ENCODE measurements around the gene ERI3.

The ERI3 gene

GRCh38 chr1:44239331-44239960 is 115.6 kb downstream of the ERI3 start:
- Histone ChIP-seq H3K27ac (ENCODE audit: poor library complexity, severe bottlenecking) (no peak overlapping the region), H3K9me3 (ENCODE audit: severe bottlenecking) (no peaks in the 10 kb centered on the region), H3K27me3 (ENCODE audit: insufficient read depth, poor library complexity, severe bottlenecking) (no peaks in the 10 kb centered on the region), H3K4me1 (ENCODE audit: insufficient read depth, poor library complexity, severe bottlenecking) (no peaks in the 10 kb centered on the region), H3K36me3 (ENCODE audit: low read depth) (no peaks in the 10 kb centered on the region), H3K4me3 (ENCODE audit: severe bottlenecking) (no peak overlapping the region)
- ATAC-seq (ENCODE audit: low read depth) (peak; percentile 54; the same call in 2 of the 3 replicates), DNase-seq (ENCODE audit: low spot score) (no peak)
- TF ChIP-seq CTCF (IDR thresholded peaks at IDR 0.05; ENCODE audit: poor library complexity, severe bottlenecking) = no peak

DNA sequence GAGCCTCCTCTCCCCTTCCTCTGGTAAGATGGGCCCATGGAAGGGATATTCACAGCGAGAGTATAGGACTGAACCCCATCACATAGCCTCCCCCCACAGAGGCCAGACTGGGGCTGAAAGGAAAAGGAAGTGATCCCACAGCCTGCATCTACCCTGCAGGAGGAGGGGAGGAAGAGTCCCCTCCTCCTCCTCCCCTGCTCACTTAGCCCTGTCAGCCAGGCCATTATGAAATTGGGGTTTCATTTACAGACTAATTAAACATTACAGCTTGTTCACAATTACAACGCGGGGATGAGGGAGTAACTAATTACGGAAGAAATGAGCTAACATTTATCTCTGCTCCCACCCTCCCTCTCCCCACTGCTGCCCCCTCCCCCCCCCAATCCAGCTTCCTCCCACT is 116.4 kb downstream of the ERI3 start:
- Histone ChIP-seq H3K27me3 (ENCODE audit: insufficient read depth, poor library complexity, severe bottlenecking) (no peaks in the 10 kb centered on the region), H3K4me3 (ENCODE audit: severe bottlenecking) (no peak overlapping the region), H3K9me3 (ENCODE audit: severe bottlenecking) (no peaks in the 10 kb centered on the region), H3K36me3 (ENCODE audit: low read depth) (no peaks in the 10 kb centered on the region), H3K4me1 (ENCODE audit: insufficient read depth, poor library complexity, severe bottlenecking) (no peaks in the 10 kb centered on the region), H3K27ac (ENCODE audit: poor library complexity, severe bottlenecking) (no peak overlapping the region)
- no peak for ATAC-seq (ENCODE audit: low read depth)
- no peak for DNase-seq (ENCODE audit: low spot score)
- no peak for TF ChIP-seq CTCF (IDR thresholded peaks at IDR 0.05; ENCODE audit: poor library complexity, severe bottlenecking)

DNA sequence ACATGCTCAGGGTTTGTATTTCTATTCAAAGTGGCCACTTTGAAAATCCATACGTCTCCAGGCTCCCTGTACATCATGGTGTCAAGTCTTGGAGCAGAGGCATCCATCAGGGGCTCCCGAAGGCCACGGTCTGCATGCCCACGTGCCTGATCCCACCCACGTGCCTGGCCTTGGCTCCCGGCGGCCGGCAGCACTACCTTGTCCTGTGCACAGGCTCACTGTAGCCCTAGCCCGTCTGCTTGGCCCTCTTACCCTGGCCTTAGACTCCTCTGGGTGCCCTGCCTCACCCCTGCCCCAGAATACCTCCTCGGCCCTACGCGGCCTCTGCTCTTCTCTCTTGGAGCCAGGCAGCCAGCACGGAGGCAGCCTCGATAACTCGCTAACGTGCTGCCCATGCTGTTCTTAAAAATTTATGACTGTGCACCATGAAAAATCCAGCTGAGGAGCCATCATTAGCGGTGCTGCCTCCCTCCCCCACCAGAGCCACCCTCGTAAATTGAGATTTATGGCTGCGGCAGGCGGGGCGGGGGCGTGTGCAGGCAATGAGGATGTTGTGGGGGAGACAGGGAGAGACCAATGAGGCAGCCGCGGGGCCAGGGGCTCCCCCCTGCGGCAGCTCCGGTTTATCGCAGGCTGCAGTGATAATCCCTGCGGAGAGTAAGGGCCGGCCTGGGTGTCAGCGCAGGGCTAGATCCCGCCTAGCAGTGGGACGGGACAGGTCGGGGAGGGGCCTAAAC is 117.2 kb downstream of the ERI3 start:
- Histone ChIP-seq H3K27ac (ENCODE audit: poor library complexity, severe bottlenecking) (no peak overlapping the region), H3K4me1 (ENCODE audit: insufficient read depth, poor library complexity, severe bottlenecking) (no peaks in the 10 kb centered on the region), H3K4me3 (ENCODE audit: severe bottlenecking) (no peak overlapping the region), H3K9me3 (ENCODE audit: severe bottlenecking) (no peaks in the 10 kb centered on the region), H3K27me3 (ENCODE audit: insufficient read depth, poor library complexity, severe bottlenecking) (no peaks in the 10 kb centered on the region), H3K36me3 (ENCODE audit: low read depth) (no peaks in the 10 kb centered on the region)
- DNase-seq (ENCODE audit: low spot score) (no peak), ATAC-seq (ENCODE audit: low read depth) (peak; percentile 17; the same call in 1 of the 3 replicates)
- TF ChIP-seq CTCF (IDR thresholded peaks at IDR 0.05; ENCODE audit: poor library complexity, severe bottlenecking) = peak; percentile 39

GRCh38 chr1:44236490-44237272 is 118.4 kb downstream of the ERI3 start:
- no peaks in the 10 kb centered on the region for H3K9me3 ChIP-seq (ENCODE audit: severe bottlenecking)
- no peaks in the 10 kb centered on the region for H3K27me3 ChIP-seq (ENCODE audit: insufficient read depth, poor library complexity, severe bottlenecking)
- ATAC-seq (ENCODE audit: low read depth) (no peak), DNase-seq (ENCODE audit: low spot score) (no peak)
- H3K4me3 ChIP-seq (ENCODE audit: severe bottlenecking) = no peak overlapping the region
- no peak overlapping the region for H3K27ac ChIP-seq (ENCODE audit: poor library complexity, severe bottlenecking)
- no peaks in the 10 kb centered on the region for H3K4me1 ChIP-seq (ENCODE audit: insufficient read depth, poor library complexity, severe bottlenecking)
- TF ChIP-seq CTCF (IDR thresholded peaks at IDR 0.05; ENCODE audit: poor library complexity, severe bottlenecking) = peak; percentile 7
- H3K36me3 ChIP-seq (ENCODE audit: low read depth) = no peaks in the 10 kb centered on the region

Data from RWPE2 (cell line).